DND-41 (cell line): ENCODE data around the gene C1orf21.

Experiments
- EZH2 ChIP-seq: IDR thresholded peaks from 3 replicates; pipeline ENCODE4 v1.6.1; 2012; ENCODE audit warnings: borderline replicate concordance, low read depth, mild to moderate bottlenecking, moderate library complexity, low read length, inconsistent platforms; ENCODE audit not compliant: severe bottlenecking
- TF ChIP-seq, protein P1 (sequence below): IDR thresholded peaks from 2 replicates; pipeline ENCODE4 v1.5.1; 2012; ENCODE audit warnings: borderline replicate concordance, low read length, moderate library complexity, mild to moderate bottlenecking; ENCODE audit not compliant: poor library complexity, severe bottlenecking; ENCODE audit errors: extremely low read depth

GRCh38 chr1:184425449-184426277, 38.8 kb downstream of the C1orf21 start:
- TF ChIP-seq, protein P1, sequence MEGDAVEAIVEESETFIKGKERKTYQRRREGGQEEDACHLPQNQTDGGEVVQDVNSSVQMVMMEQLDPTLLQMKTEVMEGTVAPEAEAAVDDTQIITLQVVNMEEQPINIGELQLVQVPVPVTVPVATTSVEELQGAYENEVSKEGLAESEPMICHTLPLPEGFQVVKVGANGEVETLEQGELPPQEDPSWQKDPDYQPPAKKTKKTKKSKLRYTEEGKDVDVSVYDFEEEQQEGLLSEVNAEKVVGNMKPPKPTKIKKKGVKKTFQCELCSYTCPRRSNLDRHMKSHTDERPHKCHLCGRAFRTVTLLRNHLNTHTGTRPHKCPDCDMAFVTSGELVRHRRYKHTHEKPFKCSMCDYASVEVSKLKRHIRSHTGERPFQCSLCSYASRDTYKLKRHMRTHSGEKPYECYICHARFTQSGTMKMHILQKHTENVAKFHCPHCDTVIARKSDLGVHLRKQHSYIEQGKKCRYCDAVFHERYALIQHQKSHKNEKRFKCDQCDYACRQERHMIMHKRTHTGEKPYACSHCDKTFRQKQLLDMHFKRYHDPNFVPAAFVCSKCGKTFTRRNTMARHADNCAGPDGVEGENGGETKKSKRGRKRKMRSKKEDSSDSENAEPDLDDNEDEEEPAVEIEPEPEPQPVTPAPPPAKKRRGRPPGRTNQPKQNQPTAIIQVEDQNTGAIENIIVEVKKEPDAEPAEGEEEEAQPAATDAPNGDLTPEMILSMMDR = no peak
- TF ChIP-seq EZH2 = no peak
